HepG2 (cell line): ENCODE data around the gene TASOR2. TPM values are rescaled to one million over a fixed set of nuclear protein-coding genes. Genes with fewer than 3 reads are reported as not detected.

Experiments used
- ATAC-seq: fragments of 200-7000 bp; cut with Tn5 transposase; 3 replicates; pipeline ENCODE4 v1.9.1; 2020; ENCODE audit warnings: mild to moderate bottlenecking, moderate library complexity
- BruUV-seq: library from RNA; stranded (reverse); fragments of 400-500 nt; replicated peaks from 2 replicates; lab custom pipeline; 2021; lab: Mats Ljungman, UMichigan
- CTCF ChIA-PET: fragments of 300-600 bp; formaldehyde crosslinking; extraction: SDS; loops from one replicate; lab custom pipeline; 2021; ENCODE audit warnings: low total read pairs, inconsistent platforms, low intra/inter-chr PET ratio; lab: Yijun Ruan, JAX
- POLR2A ChIA-PET: fragments of 350-600 bp; sonication (Branson Sonifier 250); formaldehyde crosslinking; loops from one replicate; lab custom pipeline; 2020; ENCODE audit warnings: antibody characterized with exemption, inconsistent platforms; lab: Yijun Ruan, JAX
- DNase-seq: peaks from one replicate; pipeline ENCODE4 v3.0.0-alpha.2; 2015; ENCODE audit warnings: low spot score
- FAIRE-seq: peaks from 3 replicates; lab custom pipeline; 2011; peaks lifted over from hg19 to GRCh38; lab: Jason Lieb, UNC
- H2AFZ ChIP-seq: one replicate; pipeline ENCODE4 v1.6.1; 2011; ENCODE audit warnings: low read length, inconsistent platforms
- H3K27ac ChIP-seq: fragments of 300-600 bp; 3 replicates; pipeline ENCODE4 v1.8.0; 2011; ENCODE audit warnings: mixed run types, mild to moderate bottlenecking, mixed read lengths, low read length, inconsistent platforms; ENCODE audit not compliant: insufficient read depth; ENCODE audit errors: extremely low read length
- H3K27me3 ChIP-seq, 2 experiments: fragments of 200-600 bp in 1 of 2; 2 replicates in 1 of 2; 3 replicates in 1 of 2; pipeline versions ENCODE4 v1.6.0 to v1.8.0; 2011; ENCODE audit warnings: low read length in 2 of 2, mild to moderate bottlenecking in 2 of 2, moderate library complexity in 2 of 2, inconsistent platforms in 1 of 2; ENCODE audit not compliant: insufficient read depth in 2 of 2, control insufficient read depth in 1 of 2
- H3K36me3 ChIP-seq, 2 experiments: fragments of 200-600 bp in 1 of 2; replicated peaks in 1 of 2; 2 replicates in 1 of 2; 3 replicates in 1 of 2; pipeline versions ENCODE4 v1.5.1 to v1.8.0; 2011; ENCODE audit warnings: low read length in 2 of 2, inconsistent platforms in 1 of 2; ENCODE audit not compliant: insufficient read depth in 2 of 2, control insufficient read depth in 1 of 2
- H3K4me1 ChIP-seq: 2 replicates; pipeline ENCODE4 v1.5.1; 2012; ENCODE audit warnings: low read length, inconsistent platforms; ENCODE audit not compliant: insufficient read depth
- H3K4me2 ChIP-seq: 2 replicates; pipeline ENCODE4 v1.6.0; 2011; ENCODE audit warnings: low read depth, low read length, inconsistent platforms
- H3K4me3 ChIP-seq, 3 experiments: fragments of 200-600 bp in 1 of 3; sonication (generic), shearing (Covaris generic) in 1 of 3; replicated peaks in 1 of 3; 2 replicates each; pipeline ENCODE4 v1.5.1; 2011 to 2016; ENCODE audit warnings: low read length in 3 of 3, inconsistent platforms in 2 of 3, low read depth in 2 of 3, mild to moderate bottlenecking in 2 of 3, control low read depth in 1 of 3, mixed read lengths in 1 of 3; ENCODE audit not compliant: insufficient read depth in 1 of 3
- H3K79me2 ChIP-seq: one replicate; pipeline ENCODE4 v1.6.1; 2011; ENCODE audit warnings: low read length, inconsistent platforms; ENCODE audit not compliant: insufficient read depth
- H3K9ac ChIP-seq: 2 replicates; pipeline ENCODE4 v1.6.0; 2011; ENCODE audit warnings: mild to moderate bottlenecking, low read depth, low read length, inconsistent platforms; ENCODE audit not compliant: insufficient read depth
- H3K9me3 ChIP-seq: 2 replicates; pipeline ENCODE4 v1.5.1; 2012; ENCODE audit warnings: mild to moderate bottlenecking, low read length
- H4K20me1 ChIP-seq: 2 replicates; pipeline ENCODE4 v1.6.0; 2011; ENCODE audit warnings: inconsistent platforms, mild to moderate bottlenecking, low read length, moderate library complexity; ENCODE audit not compliant: insufficient read depth
- AHDC1 ChIP-seq: sonication (generic); formaldehyde crosslinking; IDR thresholded peaks from 2 replicates; pipeline ENCODE4 v1.5.1; 2020; ENCODE audit warnings: mild to moderate bottlenecking, missing genetic modification reagents, borderline replicate concordance
- DNMT1 ChIP-seq: sonication (generic); formaldehyde crosslinking; IDR thresholded peaks from 2 replicates; pipeline ENCODE4 v1.5.1; 2020; ENCODE audit warnings: mild to moderate bottlenecking, missing genetic modification reagents
- ERF ChIP-seq: IDR thresholded peaks from 2 replicates; pipeline ENCODE4 v1.6.1; 2018; ENCODE audit warnings: missing biosample characterization, missing genetic modification reagents
- FOSL2 ChIP-seq: sonication (generic); formaldehyde crosslinking; IDR thresholded peaks from 2 replicates; pipeline ENCODE4 v1.4.0; 2020; ENCODE audit warnings: missing genetic modification reagents
- FOXO1 ChIP-seq: sonication (generic); formaldehyde crosslinking; IDR thresholded peaks from 2 replicates; pipeline ENCODE4 v1.4.0; 2020; ENCODE audit warnings: missing genetic modification reagents
- GFI1 ChIP-seq: sonication (generic); formaldehyde crosslinking; IDR thresholded peaks from 2 replicates; pipeline ENCODE4 v1.5.0; 2020; ENCODE audit warnings: missing genetic modification reagents, mild to moderate bottlenecking, borderline replicate concordance
- MTERF4 ChIP-seq: sonication (generic); formaldehyde crosslinking; IDR thresholded peaks from 2 replicates; pipeline ENCODE4 v1.8.0; 2023; ENCODE audit warnings: mild to moderate bottlenecking, missing genetic modification reagents
- PHF8 ChIP-seq: sonication (generic); formaldehyde crosslinking; IDR thresholded peaks from 2 replicates; pipeline ENCODE4 v1.5.0; 2020; ENCODE audit warnings: missing genetic modification reagents
- REL ChIP-seq: sonication (generic); formaldehyde crosslinking; conservative IDR thresholded peaks from 2 replicates; pipeline ENCODE4 v1.8.0; 2022; ENCODE audit warnings: mild to moderate bottlenecking, missing genetic modification reagents, moderate library complexity
- SMC3 ChIP-seq: IDR thresholded peaks from 2 replicates; pipeline ENCODE4 v1.6.1; 2011; ENCODE audit warnings: low read length, improper control_type of control experiment
- ZNF414 ChIP-seq: sonication (generic); formaldehyde crosslinking; IDR thresholded peaks from 2 replicates; pipeline ENCODE4 v1.5.0; 2020; ENCODE audit warnings: missing genetic modification reagents
- ZNF546 ChIP-seq: sonication (generic); formaldehyde crosslinking; conservative IDR thresholded peaks from 2 replicates; pipeline ENCODE4 v1.8.1; 2023; ENCODE audit warnings: mild to moderate bottlenecking, missing genetic modification reagents
- ZNF564 ChIP-seq: sonication (generic); formaldehyde crosslinking; IDR thresholded peaks from 2 replicates; pipeline ENCODE4 v1.8.1; 2023; ENCODE audit warnings: mild to moderate bottlenecking, missing genetic modification reagents
- ZNF788 ChIP-seq: sonication (generic); formaldehyde crosslinking; IDR thresholded peaks from 2 replicates; pipeline ENCODE4 v1.5.0; 2020; ENCODE audit warnings: mild to moderate bottlenecking, missing genetic modification reagents, borderline replicate concordance
- ZNF891 ChIP-seq: sonication (generic); formaldehyde crosslinking; IDR thresholded peaks from 2 replicates; pipeline ENCODE4 v1.5.0; 2020; ENCODE audit warnings: mild to moderate bottlenecking, missing genetic modification reagents
- ZSCAN12 ChIP-seq: sonication (generic); formaldehyde crosslinking; IDR thresholded peaks from 2 replicates; pipeline ENCODE4 v1.9.0; 2021; ENCODE audit warnings: mild to moderate bottlenecking, missing genetic modification reagents
- WGBS: methylation state at CpG from one replicate; pipeline ENCODE4 v1.1.6; 2017; ENCODE audit warnings: low lambda C conversion rate; 5-methylcytosine and 5-hydroxymethylcytosine counted together
- in situ Hi-C: cut with HindIII; loops from 2 replicates; pipeline ENCODE4 v1.10.0; 2017; ENCODE audit warnings: low pct_unique_long_range_greater_than_20kb; ENCODE audit not compliant: extremely low pct_ligation_motif_present
- intact Hi-C: fragments of 100-400 bp; cut with micrococcal nuclease; formaldehyde crosslinking; loops from one replicate; pipeline ENCODE4 v1.10.0; 2022; ENCODE audit not compliant: unreplicated experiment
- polyA plus RNA-seq, 8 experiments: library from polyadenylated mRNA; depleted of rRNA in 3 of 8; stranded (reverse) in 7 of 8; unstranded in 1 of 8; fragments of >200 nt; fragmentation: Illumina TruSeq in 4 of 8; extraction: Trizol in 4 of 8; gene quantifications; 2 replicates each; pipeline versions ENCODE4 v1.2.1 to v1.2.3, GENCODE V29; 2011 to 2016; ENCODE audit warnings: low read depth in 4 of 8, missing spikeins in 1 of 8, mixed read lengths in 1 of 8; ENCODE audit not compliant: insufficient read depth in 1 of 8
- total RNA-seq, 5 experiments: library from RNA; depleted of rRNA; stranded (reverse); fragments of >200 nt; fragmentation: Illumina TruSeq; extraction: Trizol; gene quantifications; 2 replicates each; pipeline ENCODE4 v1.2.3, GENCODE V29; 2016; ENCODE audit warnings: low read depth in 1 of 5

The TASOR2 gene
- total and polyA plus RNA-seq, 2 of the 13 experiments (the other 11 are each of a cell fraction or from before 2014, with no cell fraction given): 24.2 to 55.3 TPM

GRCh38 chr10:5684971-5685763, 529 bp downstream of the TASOR2 start:
- WGBS: under 1% methylated on average over 36 of the region's 77 CpGs
- H4K20me1 ChIP-seq: peaks cover 12% of the 10 kb centered on the region; the same call in 1 of the 2 replicates
- CTCF ChIA-PET: interaction anchor here (1.7 kb wide), 1 partner anchor 55 kb away, joined by 4 read pairs; no protein-coding TSS in a partner anchor
- peak; percentile 63 for FAIRE-seq
- H3K4me2 ChIP-seq: peak overlapping the region; percentile 79
- H2AFZ ChIP-seq: no peak overlapping the region
- intact Hi-C loops (loop anchor here (2.0 to 5.0 kb wide), 2 partner anchors 24 to 202 kb away; partner anchors contain the start of gene ANKRD16), in situ Hi-C loops (no loop called here)
- peak overlapping the region; percentile 86 for H3K27ac ChIP-seq
- no peaks in the 10 kb centered on the region for H3K9me3 ChIP-seq
- H3K9ac ChIP-seq: peak overlapping the region; percentile 92
- H3K4me3 ChIP-seq: peak overlapping the region; percentile 86 to 94 (median 89)
- peak; percentile 53 for DNase-seq
- BruUV-seq: TSS peak; percentile 84
- H3K4me1 ChIP-seq: peaks cover 58% of the 10 kb centered on the region
- no peaks in the 10 kb centered on the region; a peak in 2 of 5 replicates for H3K27me3 ChIP-seq
- peak; percentile 80 for ATAC-seq
- H3K36me3 ChIP-seq: no peaks in the 10 kb centered on the region
- POLR2A ChIA-PET: interaction anchor here (1.0 to 2.1 kb wide), 9 partner anchors 8 to 243 kb away, joined by 3 to 27 read pairs (median 3); partner anchors contain the start of genes ANKRD16, ASB13, FBH1 and GDI2
- peaks cover 54% of the 10 kb centered on the region for H3K79me2 ChIP-seq
- TF ChIP-seq PHF8 (peak; percentile 56; the same call in 1 of the 2 replicates), MTERF4 (peak; percentile 68; the same call in 1 of the 2 replicates), ZNF546 (0 out of 2 replicates have a peak, but pooled peaks have one; percentile 15), ZNF788 (no peak), ZNF564 (no peak), FOXO1 (0 out of 2 replicates have a peak, but pooled peaks have one; percentile 10), ZNF891 (CRISPR knock-in tag) (0 out of 2 replicates have a peak, but pooled peaks have one; percentile 14), ZNF414 (CRISPR knock-in tag) (no peak; the same call in 1 of the 2 replicates), DNMT1 (CRISPR knock-in tag) (0 out of 2 replicates have a peak, but pooled peaks have one; percentile 65), FOSL2 (CRISPR knock-in tag) (peak; percentile 52), REL (CRISPR knock-in tag) (0 out of 2 replicates have a peak, but pooled peaks have one; percentile 40), GFI1 (CRISPR knock-in tag) (0 out of 2 replicates have a peak, but pooled peaks have one; percentile 6), ERF (CRISPR knock-in tag) (peak; percentile 19; the same call in 1 of the 2 replicates), AHDC1 (CRISPR knock-in tag) (no peak), ZSCAN12 (0 out of 2 replicates have a peak, but pooled peaks have one; percentile 22), SMC3 (peak; percentile 17; the same call in 1 of the 2 replicates)
